Hepatocyte (in vitro differentiated cells): ENCODE measurements around the gene KMT2A. TPM values are rescaled to one million over a fixed set of nuclear protein-coding genes. Genes with fewer than 3 reads are reported as not detected.
A peak's percentile ranks its signal among the peaks of the same experiment; 100 is the strongest.

Source experiments
- DNase-seq: peaks from one replicate; pipeline ENCODE4 v3.0.0-alpha.2; 2016; ENCODE audit warnings: low spot score
- H2AFZ ChIP-seq: fragments of 200-600 bp; sonication (generic); 2 replicates; pipeline ENCODE4 v1.6.0; 2016; ENCODE audit warnings: antibody characterized with exemption, mild to moderate bottlenecking
- H3K27ac ChIP-seq: fragments of 200-600 bp; sonication (generic); 2 replicates; pipeline ENCODE4 v1.5.1; 2016; ENCODE audit warnings: mild to moderate bottlenecking
- H3K27me3 ChIP-seq: fragments of 200-600 bp; sonication (generic); 2 replicates; pipeline ENCODE4 v1.6.1; 2016
- H3K36me3 ChIP-seq: fragments of 200-600 bp; sonication (generic); replicated peaks from 2 replicates; pipeline ENCODE4 v1.5.1; 2016; ENCODE audit warnings: low read depth; ENCODE audit not compliant: insufficient read depth
- H3K4me1 ChIP-seq: fragments of 200-600 bp; sonication (generic); 2 replicates; pipeline ENCODE4 v1.5.1; 2016; ENCODE audit warnings: mild to moderate bottlenecking, moderate library complexity; ENCODE audit not compliant: insufficient read depth
- H3K4me2 ChIP-seq: fragments of 200-600 bp; sonication (generic); 2 replicates; pipeline ENCODE4 v1.6.0; 2016
- H3K4me3 ChIP-seq: fragments of 200-600 bp; sonication (generic); 2 replicates; pipeline ENCODE4 v1.5.1; 2016; ENCODE audit warnings: mild to moderate bottlenecking
- H3K79me2 ChIP-seq: fragments of 200-600 bp; sonication (generic); 2 replicates; pipeline ENCODE4 v1.6.0; 2017; ENCODE audit warnings: mild to moderate bottlenecking
- H3K9me2 ChIP-seq: fragments of 200-600 bp; sonication (generic); replicated peaks from 2 replicates; pipeline ENCODE4 v1.6.0; 2017; ENCODE audit warnings: mild to moderate bottlenecking; ENCODE audit not compliant: insufficient read depth
- H3K9me3 ChIP-seq: fragments of 200-600 bp; sonication (generic); 2 replicates; pipeline ENCODE4 v1.5.1; 2016; ENCODE audit warnings: low read depth, mild to moderate bottlenecking
- H4K20me1 ChIP-seq: fragments of 200-600 bp; sonication (generic); 2 replicates; pipeline ENCODE4 v1.6.0; 2016; ENCODE audit warnings: mild to moderate bottlenecking; ENCODE audit not compliant: insufficient read depth, poor library complexity, severe bottlenecking
- EZH2 ChIP-seq: fragments of 200-600 bp; sonication (generic); IDR thresholded peaks from 2 replicates; pipeline ENCODE4 v1.6.1; 2016; ENCODE audit warnings: antibody characterized with exemption, mild to moderate bottlenecking, borderline replicate concordance
- EZH2phosphoT487 ChIP-seq: fragments of 200-600 bp; sonication (generic); IDR thresholded peaks from one replicate; pipeline ENCODE4 v1.6.1; 2018; ENCODE audit warnings: antibody characterized with exemption, mild to moderate bottlenecking, low read depth, moderate library complexity; ENCODE audit not compliant: unreplicated experiment, severe bottlenecking
- WGBS: methylation state at CpG from one replicate; pipeline ENCODE4 v1.1.6; 2016; ENCODE audit warnings: low lambda C conversion rate; ENCODE audit errors: missing lambda C conversion rate; 5-methylcytosine and 5-hydroxymethylcytosine counted together
- polyA plus RNA-seq: library from polyadenylated mRNA; unstranded; fragments of >200 nt; fragmentation: Nextera tagmentation; extraction: Ambion mirVana; gene quantifications from 2 replicates; pipeline ENCODE4 v1.2.1, GENCODE V29; 2016
- total RNA-seq: library from RNA; depleted of rRNA; stranded (reverse); fragments of >200 nt; gene quantifications from 2 replicates; pipeline ENCODE4 v1.2.3, GENCODE V29; 2014
- TF ChIP-seq, protein P1 (sequence below): fragments of 200-600 bp; sonication (generic); IDR thresholded peaks from 2 replicates; pipeline ENCODE4 v1.5.1; 2016; ENCODE audit warnings: antibody characterized with exemption, mild to moderate bottlenecking; ENCODE audit not compliant: poor library complexity

The KMT2A gene
- total and polyA plus RNA-seq, 2 experiments from 2014 or later, result 23.0 to 29.1 TPM

DNA sequence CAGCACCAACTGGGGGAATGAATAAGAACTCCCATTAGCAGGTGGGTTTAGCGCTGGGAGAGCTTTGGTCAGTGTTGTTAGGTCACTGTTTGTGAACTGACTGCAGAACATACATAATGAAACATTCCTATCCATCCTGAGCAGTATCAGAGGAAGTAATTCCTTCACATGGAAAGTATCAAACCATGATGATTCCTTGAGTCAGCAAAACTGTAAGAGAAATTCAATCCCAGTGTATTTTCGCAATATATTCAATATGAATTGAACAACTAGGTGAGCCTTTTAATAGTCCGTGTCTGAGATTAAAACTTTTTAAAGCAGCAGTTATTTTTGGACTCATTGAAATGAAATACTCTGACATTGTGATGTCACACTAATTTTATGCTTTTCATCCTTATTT lies 48.1 kb downstream of the KMT2A start:
- Histone ChIP-seq H3K4me3 (no peak overlapping the region), H3K27me3 (no peaks in the 10 kb centered on the region), H3K9me3 (no peaks in the 10 kb centered on the region), H4K20me1 (no peaks in the 10 kb centered on the region), H3K4me2 (no peak overlapping the region), H3K36me3 (no peaks in the 10 kb centered on the region), H2AFZ (no peak overlapping the region), H3K79me2 (no peaks in the 10 kb centered on the region), H3K27ac (no peak overlapping the region), H3K4me1 (no peaks in the 10 kb centered on the region), H3K9me2 (no peaks in the 10 kb centered on the region)
- TF ChIP-seq EZH2 (no peak), EZH2phosphoT487 (no peak)
- TF ChIP-seq, protein P1, sequence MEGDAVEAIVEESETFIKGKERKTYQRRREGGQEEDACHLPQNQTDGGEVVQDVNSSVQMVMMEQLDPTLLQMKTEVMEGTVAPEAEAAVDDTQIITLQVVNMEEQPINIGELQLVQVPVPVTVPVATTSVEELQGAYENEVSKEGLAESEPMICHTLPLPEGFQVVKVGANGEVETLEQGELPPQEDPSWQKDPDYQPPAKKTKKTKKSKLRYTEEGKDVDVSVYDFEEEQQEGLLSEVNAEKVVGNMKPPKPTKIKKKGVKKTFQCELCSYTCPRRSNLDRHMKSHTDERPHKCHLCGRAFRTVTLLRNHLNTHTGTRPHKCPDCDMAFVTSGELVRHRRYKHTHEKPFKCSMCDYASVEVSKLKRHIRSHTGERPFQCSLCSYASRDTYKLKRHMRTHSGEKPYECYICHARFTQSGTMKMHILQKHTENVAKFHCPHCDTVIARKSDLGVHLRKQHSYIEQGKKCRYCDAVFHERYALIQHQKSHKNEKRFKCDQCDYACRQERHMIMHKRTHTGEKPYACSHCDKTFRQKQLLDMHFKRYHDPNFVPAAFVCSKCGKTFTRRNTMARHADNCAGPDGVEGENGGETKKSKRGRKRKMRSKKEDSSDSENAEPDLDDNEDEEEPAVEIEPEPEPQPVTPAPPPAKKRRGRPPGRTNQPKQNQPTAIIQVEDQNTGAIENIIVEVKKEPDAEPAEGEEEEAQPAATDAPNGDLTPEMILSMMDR, result no peak
- no peak for DNase-seq
- 96% methylated on average over 3 of the region's 3 CpGs for WGBS

DNA sequence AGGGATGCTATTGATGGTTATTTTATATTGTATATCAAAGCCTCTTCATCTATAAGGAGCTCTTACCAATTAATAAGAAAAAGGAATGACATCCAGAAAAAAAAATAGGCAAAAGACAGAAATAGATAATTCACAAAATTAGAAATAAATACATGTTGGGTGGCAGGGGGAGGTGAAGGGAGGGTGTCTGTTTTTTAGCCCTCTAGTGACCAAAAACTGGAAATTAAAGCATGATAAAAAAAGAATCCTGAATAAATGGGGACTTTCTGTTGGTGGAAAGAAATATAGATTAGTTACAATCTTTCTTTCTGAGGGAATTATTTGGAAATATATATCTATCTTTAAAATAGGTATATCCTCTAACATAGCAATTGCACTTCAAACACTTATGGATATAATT lies 49.0 kb downstream of the KMT2A start:
- no peak for TF ChIP-seq EZH2
- TF ChIP-seq EZH2phosphoT487, result no peak
- TF ChIP-seq, protein P1, result no peak
- Histone ChIP-seq H2AFZ (no peak overlapping the region), H3K9me2 (no peaks in the 10 kb centered on the region), H3K27me3 (no peaks in the 10 kb centered on the region), H4K20me1 (no peaks in the 10 kb centered on the region), H3K4me2 (no peak overlapping the region), H3K4me1 (no peaks in the 10 kb centered on the region), H3K9me3 (no peaks in the 10 kb centered on the region), H3K79me2 (no peaks in the 10 kb centered on the region), H3K4me3 (no peak overlapping the region), H3K36me3 (no peaks in the 10 kb centered on the region), H3K27ac (no peak overlapping the region)
- DNase-seq, result no peak

DNA sequence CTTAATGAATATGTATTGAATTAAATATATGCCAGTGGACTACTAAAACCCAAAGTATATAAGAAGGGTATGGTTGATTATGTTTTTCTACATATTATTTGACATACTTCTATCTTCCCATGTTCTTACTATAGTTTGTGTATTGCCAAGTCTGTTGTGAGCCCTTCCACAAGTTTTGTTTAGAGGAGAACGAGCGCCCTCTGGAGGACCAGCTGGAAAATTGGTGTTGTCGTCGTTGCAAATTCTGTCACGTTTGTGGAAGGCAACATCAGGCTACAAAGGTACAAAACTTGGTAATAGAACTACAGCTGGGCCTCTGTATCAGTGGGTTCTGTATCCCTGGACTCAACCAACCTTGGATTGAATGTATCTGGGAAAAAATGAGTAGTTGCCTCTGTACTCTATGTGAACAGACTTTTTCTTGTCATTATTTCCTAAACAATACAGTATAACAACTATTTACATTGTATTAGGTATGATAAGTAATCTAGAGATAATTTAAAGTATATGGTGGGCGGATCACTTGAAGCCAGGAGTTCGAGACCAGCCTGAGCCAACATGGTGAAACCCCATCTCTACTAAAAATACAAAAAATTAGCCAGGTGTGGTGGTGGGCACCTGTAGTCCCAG lies 52.3 kb downstream of the KMT2A start:
- Histone ChIP-seq H2AFZ (no peak overlapping the region), H3K27ac (no peak overlapping the region), H3K4me3 (no peak overlapping the region), H3K9me3 (no peaks in the 10 kb centered on the region), H4K20me1 (no peaks in the 10 kb centered on the region), H3K4me1 (no peaks in the 10 kb centered on the region), H3K4me2 (no peak overlapping the region), H3K27me3 (no peaks in the 10 kb centered on the region), H3K9me2 (no peaks in the 10 kb centered on the region), H3K36me3 (no peaks in the 10 kb centered on the region), H3K79me2 (no peaks in the 10 kb centered on the region)
- WGBS, result 29% methylated on average over 7 of the region's 7 CpGs
- TF ChIP-seq EZH2phosphoT487 (no peak), EZH2 (no peak)
- TF ChIP-seq, protein P1, result peak; percentile 88
- peak; percentile 83 for DNase-seq

DNA sequence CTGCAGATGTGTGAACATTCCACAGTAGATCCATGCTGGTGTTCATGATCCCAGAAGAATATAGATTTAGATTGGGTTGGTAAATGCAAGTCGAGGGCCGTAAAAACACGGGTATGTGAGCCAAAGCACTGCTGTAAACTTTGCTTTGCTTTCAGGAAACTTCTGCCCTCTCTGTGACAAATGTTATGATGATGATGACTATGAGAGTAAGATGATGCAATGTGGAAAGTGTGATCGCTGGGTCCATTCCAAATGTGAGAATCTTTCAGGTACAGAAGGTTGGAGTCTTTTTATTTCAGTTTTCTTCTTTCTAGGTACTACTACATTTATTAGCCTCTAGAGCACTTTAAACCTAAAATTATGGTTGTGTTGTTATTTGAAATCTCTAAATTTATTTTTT lies 54.7 kb downstream of the KMT2A start:
- whole genome bisulfite sequencing, result 94% methylated on average over 4 of the region's 4 CpGs
- Histone ChIP-seq H3K9me3 (no peaks in the 10 kb centered on the region), H4K20me1 (no peaks in the 10 kb centered on the region), H3K9me2 (no peaks in the 10 kb centered on the region), H3K4me2 (no peak overlapping the region), H3K4me3 (no peak overlapping the region), H3K27me3 (no peaks in the 10 kb centered on the region), H2AFZ (no peak overlapping the region), H3K79me2 (no peaks in the 10 kb centered on the region), H3K27ac (no peak overlapping the region), H3K36me3 (peaks cover 6% of the 10 kb centered on the region), H3K4me1 (no peaks in the 10 kb centered on the region)
- TF ChIP-seq EZH2phosphoT487 (no peak), EZH2 (no peak)
- TF ChIP-seq, protein P1, result no peak
- no peak for DNase-seq
